HTR-8/SVneo (cell line): ENCODE results near the gene GPC6.

Source experiments
- DNase-seq: peaks from one replicate; pipeline ENCODE4 v3.0.0; 2011; ENCODE audit warnings: low spot score, mixed read lengths; ENCODE audit not compliant: insufficient read length
- FAIRE-seq: peaks from 2 replicates; lab custom pipeline; 2011; peaks lifted over from hg19 to GRCh38; lab: Jason Lieb, UNC

GPC6 gene

GRCh38 chr13:93751117-93751516, 524.5 kb downstream of the GPC6 start:
- DNase-seq (no peak), FAIRE-seq (no peak)

- DNase-seq (no peak), FAIRE-seq (no peak)
Observed at GRCh38 chr13:93752541-93752940, 525.9 kb downstream of the GPC6 start.

- DNase-seq = no peak
- FAIRE-seq = no peak
Observed at GRCh38 chr13:93753639-93754038, 527.0 kb downstream of the GPC6 start.

GRCh38 chr13:93755341-93755740, 528.7 kb downstream of the GPC6 start:
- DNase-seq (no peak), FAIRE-seq (no peak)

- FAIRE-seq = no peak
- no peak for DNase-seq
Observed at GRCh38 chr13:93758575-93758974, 532.0 kb downstream of the GPC6 start.

- DNase-seq (no peak), FAIRE-seq (no peak)
Observed at GRCh38 chr13:93762708-93763426, 536.3 kb downstream of the GPC6 start.

GRCh38 chr13:93765062-93765461, 538.5 kb downstream of the GPC6 start:
- DNase-seq (no peak), FAIRE-seq (no peak)

- DNase-seq (no peak), FAIRE-seq (no peak)
Observed at GRCh38 chr13:93765811-93766210, 539.2 kb downstream of the GPC6 start.

GRCh38 chr13:93766719-93767118, 540.1 kb downstream of the GPC6 start:
- FAIRE-seq (no peak), DNase-seq (no peak)

- DNase-seq (no peak), FAIRE-seq (no peak)
Observed at GRCh38 chr13:93767180-93767916, 540.7 kb downstream of the GPC6 start.

- no peak for FAIRE-seq
- DNase-seq = no peak
Observed at GRCh38 chr13:93767917-93768409, 541.4 kb downstream of the GPC6 start.

GRCh38 chr13:93769101-93769500, 542.5 kb downstream of the GPC6 start:
- FAIRE-seq = no peak
- no peak for DNase-seq

- FAIRE-seq (no peak), DNase-seq (no peak)
Observed at GRCh38 chr13:93769607-93770006, 543.0 kb downstream of the GPC6 start.

GRCh38 chr13:93771227-93771626, 544.6 kb downstream of the GPC6 start:
- no peak for FAIRE-seq
- DNase-seq = no peak

- DNase-seq (no peak), FAIRE-seq (no peak)
Observed at GRCh38 chr13:93771782-93772181, 545.2 kb downstream of the GPC6 start.

GRCh38 chr13:93774506-93774905, 547.9 kb downstream of the GPC6 start:
- FAIRE-seq = no peak

GRCh38 chr13:93775027-93775426, 548.4 kb downstream of the GPC6 start:
- FAIRE-seq (no peak), DNase-seq (no peak)

More at GRCh38 chr13:93774506-93774905, 547.9 kb downstream of the GPC6 start:
- DNase-seq = no peak

- DNase-seq (no peak), FAIRE-seq (no peak)
Observed at GRCh38 chr13:93775507-93776108, 549.0 kb downstream of the GPC6 start.

GRCh38 chr13:93776936-93777335, 550.3 kb downstream of the GPC6 start:
- no peak for FAIRE-seq
- DNase-seq = no peak

- FAIRE-seq (no peak), DNase-seq (no peak)
Observed at GRCh38 chr13:93777504-93777903, 550.9 kb downstream of the GPC6 start.

- no peak for FAIRE-seq
- no peak for DNase-seq
Observed at GRCh38 chr13:93778548-93778947, 551.9 kb downstream of the GPC6 start.
